GM21423 (cell line): Measurements from ENCODE around the gene CASQ2.

Experiments
- ATAC-seq: cut with Tn5 transposase; IDR thresholded peaks from one replicate; pipeline ENCODE4 v1.9.1; 2021; ENCODE audit warnings: mild to moderate bottlenecking, moderate library complexity; ENCODE audit not compliant: unreplicated experiment

Gene CASQ2

GRCh38 chr1:115668579-115668978, 99.9 kb downstream of the CASQ2 start:
- no peak for ATAC-seq

DNA sequence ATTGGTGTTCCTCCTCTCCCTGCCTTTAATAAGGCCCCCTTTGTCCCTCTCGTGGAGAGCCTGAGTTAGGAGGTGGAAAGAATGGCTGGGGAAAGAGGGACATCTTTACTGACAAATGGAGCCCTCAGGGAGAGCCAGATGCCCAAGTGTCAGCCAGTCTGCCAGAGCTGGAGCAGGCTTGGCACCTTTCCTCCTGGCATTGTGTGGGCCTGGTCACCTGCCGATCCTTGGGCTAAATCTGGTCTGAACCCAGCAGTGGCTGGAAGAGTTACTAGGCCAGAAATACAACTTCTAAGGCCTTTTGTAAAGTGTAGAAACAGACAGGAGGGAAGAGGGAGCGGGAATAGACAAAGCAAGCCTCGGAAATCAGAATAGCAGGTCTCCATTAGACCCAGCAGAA, 101.8 kb downstream of the CASQ2 start:
- ATAC-seq = no peak

DNA sequence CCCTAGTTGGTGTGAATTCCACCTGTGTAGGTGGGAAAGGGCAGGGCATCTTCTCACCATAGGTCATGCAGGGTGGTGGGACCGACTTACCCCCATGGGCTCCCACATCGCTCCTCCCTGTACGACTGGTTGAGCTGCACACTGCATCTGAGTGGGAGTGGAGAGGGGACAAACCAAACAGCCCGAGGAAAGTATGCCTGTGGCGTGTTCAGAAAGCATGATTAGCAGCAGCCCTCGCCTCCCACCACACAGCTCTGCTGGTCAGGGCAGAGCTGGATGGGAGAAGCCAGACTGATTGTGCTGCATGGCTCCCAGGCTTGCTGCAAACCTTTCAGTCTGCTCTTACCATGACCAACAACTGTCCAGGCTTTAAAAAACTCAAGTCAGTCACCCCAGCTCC, 102.3 kb downstream of the CASQ2 start:
- ATAC-seq = no peak

- no peak for ATAC-seq
These were observed 103.0 kb downstream of the CASQ2 start for GRCh38 chr1:115665319-115666096.

GRCh38 chr1:115661157-115661556, 107.4 kb downstream of the CASQ2 start:
- no peak for ATAC-seq

DNA sequence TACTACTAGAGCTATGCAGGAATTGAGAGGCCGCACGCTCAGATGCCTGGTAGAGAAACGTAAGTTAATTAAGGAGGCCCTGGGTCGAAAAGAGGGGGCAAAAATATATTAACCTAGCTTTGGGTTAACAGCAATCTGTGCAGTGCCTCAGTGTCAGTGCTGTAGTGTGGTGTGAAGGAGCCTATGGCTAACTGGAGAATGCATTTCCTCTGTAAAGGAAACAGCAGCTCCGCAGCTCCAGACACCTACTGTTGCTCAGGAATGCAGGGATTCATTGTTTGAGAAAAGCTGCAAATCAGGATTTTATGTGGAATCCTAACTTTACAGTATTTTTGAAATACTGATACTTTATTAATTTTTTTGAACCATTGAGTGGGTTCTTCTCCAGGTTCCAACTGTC, 108.4 kb downstream of the CASQ2 start:
- no peak for ATAC-seq

GRCh38 chr1:115658646-115659045, 109.9 kb downstream of the CASQ2 start:
- no peak for ATAC-seq

DNA sequence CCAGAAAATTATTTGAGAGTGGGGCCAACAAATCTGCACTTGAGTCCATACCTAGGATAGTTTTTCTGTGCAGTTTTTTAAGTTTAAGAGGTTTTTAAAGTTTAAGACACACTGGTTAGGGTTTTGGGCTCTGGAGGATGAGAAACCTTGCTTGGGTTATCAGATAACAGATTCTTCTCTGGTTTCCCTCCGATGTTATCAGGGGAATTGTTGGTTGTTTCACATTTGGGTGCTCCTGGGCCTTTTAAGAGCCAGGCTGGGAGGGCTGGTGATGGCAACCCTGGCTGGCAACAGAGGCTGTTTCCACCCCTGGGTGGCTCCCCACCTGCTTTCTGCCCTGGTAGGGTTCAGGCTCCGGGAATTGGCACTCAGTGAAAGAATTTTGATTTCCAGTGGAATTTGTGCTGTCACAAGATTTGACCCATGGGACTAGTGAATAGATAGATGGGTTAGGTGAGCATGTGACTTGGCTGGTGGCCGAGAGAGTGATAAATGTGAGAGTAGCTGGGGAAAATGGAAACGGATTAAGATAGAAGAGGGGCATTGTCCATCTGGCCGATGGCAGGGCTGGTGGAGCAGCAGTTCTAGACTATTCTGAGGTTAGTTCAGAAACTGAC, 111.9 kb downstream of the CASQ2 start:
- no peak for ATAC-seq

GRCh38 chr1:115655916-115656315, 112.6 kb downstream of the CASQ2 start:
- no peak for ATAC-seq

DNA sequence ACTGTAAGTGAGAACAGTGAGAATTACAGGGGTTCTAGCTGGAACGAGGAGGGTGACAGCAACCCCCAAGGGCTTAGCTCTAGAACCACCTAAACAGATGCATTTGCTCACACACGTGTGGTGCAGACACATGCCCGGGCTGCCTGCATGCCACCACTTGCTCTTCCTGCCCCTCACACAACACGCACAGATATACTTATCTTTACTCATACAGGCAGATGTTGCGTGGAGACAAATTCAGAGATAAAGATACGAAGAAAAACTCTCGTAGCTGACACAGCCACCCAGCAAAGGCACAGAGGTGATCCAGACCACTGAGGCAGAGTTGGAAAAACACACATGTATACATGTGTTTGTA, 113.2 kb downstream of the CASQ2 start:
- no peak for ATAC-seq

DNA sequence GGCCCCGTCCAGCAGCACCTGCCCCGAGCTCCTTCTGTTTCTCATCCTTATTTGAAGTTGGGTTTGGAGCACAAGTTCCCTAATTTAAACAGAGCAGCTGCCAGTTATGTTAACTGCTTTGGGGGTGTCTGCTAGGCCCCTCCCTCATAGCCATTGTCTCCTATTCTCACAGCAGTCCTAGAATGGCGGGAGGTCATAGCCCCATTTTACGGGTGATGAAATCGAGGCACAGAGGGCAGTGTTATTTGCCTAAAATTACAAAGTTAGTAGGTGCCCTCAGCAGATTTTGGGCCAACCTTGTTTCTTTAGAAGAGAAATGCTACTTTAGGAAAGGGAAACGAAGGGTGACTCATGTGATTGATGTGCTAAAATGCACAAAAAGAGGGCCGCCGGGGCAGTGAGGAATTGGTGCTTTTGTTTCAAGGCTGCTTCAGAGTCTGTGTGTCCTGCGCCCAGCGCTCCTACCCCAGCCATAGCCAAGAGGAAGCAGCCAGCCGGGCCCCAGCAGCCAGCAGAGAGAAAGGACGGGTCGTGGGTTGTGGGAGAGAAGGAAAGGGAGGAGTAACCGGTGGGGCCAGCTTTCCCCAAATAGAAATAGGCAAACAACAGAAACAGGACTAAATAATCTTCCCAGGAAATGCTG, 113.7 kb downstream of the CASQ2 start:
- ATAC-seq = no peak

DNA sequence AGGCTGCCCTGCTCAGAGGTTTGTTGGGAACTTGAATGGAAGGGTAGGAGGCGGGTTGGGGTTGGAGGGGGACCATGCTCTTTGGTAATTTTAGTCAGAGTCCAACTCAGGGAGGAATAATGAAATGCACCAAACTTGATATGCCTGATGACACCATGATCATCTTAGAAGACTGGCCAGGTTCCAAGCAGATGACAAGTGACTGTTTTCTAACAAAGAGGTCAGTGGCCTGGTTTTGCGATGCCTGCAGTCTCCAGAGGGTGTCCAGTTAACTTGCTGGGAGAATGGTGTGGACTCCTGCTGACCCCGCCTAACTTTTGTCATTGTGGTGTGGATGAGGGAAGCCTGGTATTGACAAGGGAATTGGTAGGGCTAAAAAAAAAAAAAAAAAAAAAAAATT, 114.4 kb downstream of the CASQ2 start:
- no peak for ATAC-seq

GRCh38 chr1:115652236-115652788, 116.2 kb downstream of the CASQ2 start:
- no peak for ATAC-seq

GRCh38 chr1:115651391-115651790, 117.1 kb downstream of the CASQ2 start:
- ATAC-seq = no peak

- no peak for ATAC-seq
These were observed 117.6 kb downstream of the CASQ2 start for GRCh38 chr1:115650961-115651360.
